ENCODE data around the gene CD9.

Gene CD9

GRCh38 chr12:6222078-6222654 is 22.0 kb downstream of the CD9 start:
- DNase-seq = no peak

- no peak for DNase-seq
Observed at GRCh38 chr12:6223545-6223944, 23.3 kb downstream of the CD9 start.

GRCh38 chr12:6224550-6224949 is 24.4 kb downstream of the CD9 start:
- peak; percentile 30 to 46 (median 44) for DNase-seq

GRCh38 chr12:6225630-6226001 is 25.4 kb downstream of the CD9 start:
- no peak for DNase-seq

GRCh38 chr12:6226002-6226678 is 25.9 kb downstream of the CD9 start:
- peak; percentile 57 to 68 (median 60) for DNase-seq

DNA sequence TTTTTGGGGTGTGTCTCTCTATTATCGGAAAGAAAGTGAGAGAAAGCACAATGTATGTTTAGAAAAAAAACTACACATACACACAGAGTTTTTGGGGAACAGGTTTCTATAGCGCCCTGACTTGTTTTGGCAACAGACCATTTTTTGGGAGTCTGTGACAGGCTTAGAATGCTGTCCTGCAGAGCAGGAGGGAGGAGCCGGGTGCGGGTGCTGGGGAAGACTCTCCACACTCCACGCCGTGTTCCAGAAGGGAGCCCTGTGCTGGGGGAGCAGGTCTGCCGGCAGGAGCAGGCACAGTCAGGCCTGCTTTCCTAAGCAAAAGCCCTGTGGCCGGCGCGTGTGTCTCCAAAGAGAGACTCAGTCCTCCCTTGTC is 26.5 kb downstream of the CD9 start:
- no peak for DNase-seq

DNA sequence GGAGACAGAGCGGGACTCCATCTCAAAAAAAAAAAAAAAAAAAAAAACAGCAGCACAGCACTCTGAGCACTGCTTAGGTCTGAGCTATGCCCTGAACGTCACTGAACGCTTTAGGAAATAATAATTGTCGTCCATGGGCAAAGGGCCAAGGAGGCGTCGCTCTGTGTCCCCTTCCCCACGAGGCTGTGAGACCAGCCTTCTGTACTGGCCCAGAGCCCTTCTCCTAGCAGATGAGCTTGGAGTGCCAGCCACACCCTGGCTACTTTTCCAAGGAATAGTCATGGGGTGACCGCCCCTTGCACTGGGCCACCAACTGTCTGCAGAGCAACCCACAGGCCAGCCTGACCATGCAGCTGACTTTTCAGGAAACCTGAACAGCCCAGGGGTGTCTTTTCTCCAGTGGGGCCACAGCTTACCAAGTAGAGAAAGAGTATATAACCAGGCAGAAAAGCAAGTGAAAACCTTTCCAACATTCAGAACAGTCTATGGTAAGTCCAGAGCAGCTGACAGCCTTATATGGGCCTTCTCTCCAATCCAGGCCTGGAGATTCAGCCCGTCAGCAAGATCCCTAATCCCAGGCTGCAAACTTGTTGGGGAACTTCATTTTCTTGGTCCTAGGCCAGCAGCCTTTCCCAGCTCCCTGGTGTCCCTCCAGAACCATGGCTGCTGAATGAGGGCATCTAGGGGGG is 28.5 kb downstream of the CD9 start:
- DNase-seq = no peak

GRCh38 chr12:6229224-6230218 is 29.3 kb downstream of the CD9 start:
- DNase-seq = peak; percentile 90 to 96 (median 92)

DNA sequence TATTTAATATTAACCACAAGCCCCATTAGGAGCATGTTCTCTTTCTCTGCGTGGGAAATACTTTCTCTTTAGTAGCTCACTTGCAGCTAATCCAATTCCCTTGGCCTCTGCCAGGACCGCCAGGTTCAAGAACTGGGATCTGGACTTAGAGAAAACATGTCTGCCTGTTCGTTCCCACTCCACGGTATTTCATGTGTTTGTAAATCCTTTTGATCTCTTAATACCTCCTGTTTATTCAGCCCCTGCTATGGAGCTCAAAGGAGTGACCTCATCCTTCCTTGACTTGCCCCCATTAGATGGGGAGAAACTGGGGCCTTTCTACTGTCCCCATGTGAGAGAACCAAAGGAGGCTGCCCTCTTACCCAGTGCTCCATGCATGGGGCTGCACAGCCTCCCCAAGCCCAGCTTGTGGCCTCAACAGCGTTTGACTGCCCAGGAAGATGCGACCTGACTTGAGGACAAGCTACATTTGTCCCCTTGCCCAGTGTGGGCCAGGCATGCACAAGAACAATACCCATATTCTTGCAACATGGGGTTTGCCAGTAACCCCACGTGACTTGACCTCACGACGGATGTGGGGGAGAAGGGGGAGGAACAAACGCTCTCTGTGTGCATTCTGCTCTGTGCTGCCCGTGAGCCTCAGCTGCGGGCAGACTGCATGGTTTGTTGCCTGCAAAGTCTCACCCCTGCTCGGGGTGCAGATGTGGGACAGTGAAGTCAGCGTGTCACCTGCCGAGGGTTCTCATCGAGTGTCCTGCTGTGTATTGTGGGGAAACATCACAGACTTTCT is 30.3 kb downstream of the CD9 start:
- peak; percentile 85 to 89 (median 86) for DNase-seq

- DNase-seq = no peak
Observed at GRCh38 chr12:6231359-6232268, 31.4 kb downstream of the CD9 start.

- DNase-seq = no peak
Observed at GRCh38 chr12:6233121-6233971, 33.1 kb downstream of the CD9 start.

- DNase-seq = no peak
Observed at GRCh38 chr12:6234214-6234613, 34.0 kb downstream of the CD9 start.

DNA sequence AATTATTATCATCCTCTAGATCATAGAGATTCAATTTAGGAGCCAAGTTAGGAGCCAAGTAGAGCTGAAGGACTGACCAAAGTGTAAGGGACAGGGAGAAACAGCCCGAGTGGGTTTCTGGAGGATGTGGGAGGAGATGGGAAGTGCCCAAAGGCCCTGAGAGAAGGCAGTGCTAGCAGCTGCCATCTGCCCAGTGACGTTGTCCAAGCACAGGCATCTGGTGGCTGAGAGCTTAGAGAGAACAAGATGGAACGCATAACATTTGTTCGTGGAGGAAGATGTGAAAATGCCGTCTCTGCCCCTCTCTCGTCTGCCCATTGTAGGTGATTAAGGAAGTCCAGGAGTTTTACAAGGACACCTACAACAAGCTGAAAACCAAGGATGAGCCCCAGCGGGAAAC is 34.7 kb downstream of the CD9 start:
- no peak for DNase-seq

DNA sequence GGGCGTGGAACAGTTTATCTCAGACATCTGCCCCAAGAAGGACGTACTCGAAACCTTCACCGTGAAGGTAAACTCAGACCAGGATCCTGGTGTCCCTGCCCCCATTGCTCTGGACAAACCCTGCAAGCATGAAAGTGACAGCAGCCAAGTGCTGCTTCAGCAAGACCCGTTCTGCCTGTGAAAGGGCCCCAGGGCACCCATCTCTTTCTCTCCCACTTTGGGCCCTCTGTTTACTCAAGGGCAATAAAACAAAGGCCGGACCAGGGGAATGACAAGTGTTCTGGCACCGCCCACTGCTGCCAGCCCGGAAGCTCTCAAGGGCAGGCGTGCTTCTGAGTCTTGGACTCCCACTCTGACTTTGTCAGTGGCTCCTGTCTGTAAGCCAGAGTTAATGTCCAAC is 35.3 kb downstream of the CD9 start:
- no peak for DNase-seq

DNA sequence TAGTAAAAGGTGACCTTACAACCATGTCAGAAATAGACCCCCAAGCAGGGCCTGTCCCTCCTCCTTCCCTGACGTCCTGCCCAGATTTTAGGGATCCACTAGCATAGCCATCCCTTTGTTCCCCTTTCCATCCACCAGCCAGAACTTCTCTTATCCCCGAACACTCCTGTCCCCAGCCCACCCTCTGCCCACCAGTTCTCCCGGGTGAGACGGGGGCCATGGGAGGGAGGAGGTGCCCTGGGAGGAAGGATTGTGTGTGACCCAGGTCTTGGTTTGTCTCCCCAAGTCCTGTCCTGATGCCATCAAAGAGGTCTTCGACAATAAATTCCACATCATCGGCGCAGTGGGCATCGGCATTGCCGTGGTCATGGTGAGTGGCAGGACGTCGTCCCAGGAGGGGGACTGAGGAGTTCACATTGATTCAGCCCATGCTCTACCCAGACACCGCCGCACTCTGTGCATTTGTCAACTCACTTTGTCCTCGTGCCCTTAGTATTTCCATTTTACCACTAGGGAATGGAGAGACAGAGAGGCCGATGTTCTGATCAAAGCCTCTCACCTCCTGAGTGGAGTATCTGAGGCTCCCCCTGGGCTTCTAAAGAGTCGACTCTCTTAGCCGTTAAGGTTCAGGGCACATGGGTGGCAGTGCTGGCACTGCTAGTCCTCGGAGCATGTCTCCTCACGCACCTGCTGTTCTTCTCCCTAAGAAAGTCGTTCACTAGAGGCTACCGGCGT is 35.9 kb downstream of the CD9 start:
- DNase-seq = no peak

DNA sequence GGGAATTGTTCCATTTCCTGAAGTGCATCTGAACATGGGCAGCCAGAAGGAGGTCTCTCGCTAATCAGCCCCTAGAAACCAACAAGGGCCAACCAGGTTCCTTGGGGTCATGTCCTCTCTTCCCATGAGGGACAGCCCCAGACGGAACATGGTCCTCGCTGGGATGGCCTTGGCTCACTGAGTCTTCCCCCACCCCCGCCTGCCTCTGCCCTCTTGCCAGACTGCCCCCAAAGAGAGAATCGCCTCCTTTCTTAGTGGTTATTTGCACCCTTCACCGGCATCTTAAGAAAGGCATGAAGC is 36.4 kb downstream of the CD9 start:
- no peak for DNase-seq

DNA sequence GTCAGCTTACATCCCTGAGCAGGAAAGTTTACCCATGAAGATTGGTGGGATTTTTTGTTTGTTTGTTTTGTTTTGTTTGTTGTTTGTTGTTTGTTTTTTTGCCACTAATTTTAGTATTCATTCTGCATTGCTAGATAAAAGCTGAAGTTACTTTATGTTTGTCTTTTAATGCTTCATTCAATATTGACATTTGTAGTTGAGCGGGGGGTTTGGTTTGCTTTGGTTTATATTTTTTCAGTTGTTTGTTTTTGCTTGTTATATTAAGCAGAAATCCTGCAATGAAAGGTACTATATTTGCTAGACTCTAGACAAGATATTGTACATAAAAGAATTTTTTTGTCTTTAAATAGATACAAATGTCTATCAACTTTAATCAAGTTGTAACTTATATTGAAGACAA is 37.6 kb downstream of the CD9 start:
- no peak for DNase-seq

DNA sequence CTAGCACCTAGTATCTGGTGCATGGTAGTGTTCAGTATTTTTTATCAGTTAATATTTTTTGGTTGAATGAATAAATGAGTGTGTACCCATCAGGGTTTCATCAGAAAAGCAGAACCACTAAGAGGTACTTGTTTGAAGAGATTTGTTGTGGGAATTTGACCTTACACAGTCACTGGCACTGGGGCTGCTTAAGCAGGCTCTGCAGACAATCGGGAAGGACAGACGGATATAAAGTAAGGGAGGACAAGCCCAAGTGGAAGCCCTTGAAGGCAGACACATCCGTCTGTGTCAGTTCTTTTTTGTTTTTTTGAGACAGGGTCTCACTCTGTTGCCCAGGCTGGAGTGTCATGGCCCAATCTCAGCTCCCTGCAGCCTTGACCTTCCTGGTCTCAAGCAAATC is 38.7 kb downstream of the CD9 start:
- no peak for DNase-seq

- no peak for DNase-seq
Observed at GRCh38 chr12:6241495-6241894, 41.3 kb downstream of the CD9 start.

GRCh38 chr12:6249580-6249979 is 49.4 kb downstream of the CD9 start:
- no peak for DNase-seq

Measured in suppressor macrophage treated with lipopolysaccharide for 1 hour (primary cell).